NAMALWA (cell line): Measurements from ENCODE around the gene FGF12.
"Not testable (repeated sequence)": the region's sequence is repeated elsewhere in the genome, so short reads cannot be mapped to it uniquely, and the experiment has no call there.

Experiments
- DNase-seq: peaks from one replicate; pipeline ENCODE4 v3.0.0-alpha.2; 2015; ENCODE audit warnings: low spot score

FGF12 gene

GRCh38 chr3:192578729-192579128 is 148.6 kb downstream of the FGF12 start:
- no peak for DNase-seq

DNA sequence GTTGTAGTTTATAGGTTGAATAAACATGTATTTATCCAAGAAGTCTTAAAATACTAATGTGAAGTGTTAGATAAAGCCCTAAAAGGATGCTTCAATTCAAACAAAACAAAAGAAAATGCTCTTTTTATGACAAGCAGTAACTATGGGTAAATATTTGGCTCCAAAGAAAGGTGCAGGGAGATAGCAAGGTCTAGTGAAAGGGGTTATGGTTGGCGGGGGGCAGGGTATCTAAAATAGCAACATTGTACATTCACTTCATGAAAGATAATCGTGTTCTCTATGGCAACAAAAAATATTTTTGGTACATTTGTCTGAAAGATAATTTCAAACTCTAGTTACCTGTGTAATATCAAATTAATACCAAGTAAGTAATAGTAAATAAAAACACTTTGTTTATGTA is 149.5 kb downstream of the FGF12 start:
- no peak for DNase-seq

GRCh38 chr3:192577271-192577670 is 150.1 kb downstream of the FGF12 start:
- no peak for DNase-seq

GRCh38 chr3:192576704-192577103 is 150.6 kb downstream of the FGF12 start:
- DNase-seq: not testable (repeated sequence)

- DNase-seq: no peak
These were observed 151.3 kb downstream of the FGF12 start for GRCh38 chr3:192575879-192576506.

DNA sequence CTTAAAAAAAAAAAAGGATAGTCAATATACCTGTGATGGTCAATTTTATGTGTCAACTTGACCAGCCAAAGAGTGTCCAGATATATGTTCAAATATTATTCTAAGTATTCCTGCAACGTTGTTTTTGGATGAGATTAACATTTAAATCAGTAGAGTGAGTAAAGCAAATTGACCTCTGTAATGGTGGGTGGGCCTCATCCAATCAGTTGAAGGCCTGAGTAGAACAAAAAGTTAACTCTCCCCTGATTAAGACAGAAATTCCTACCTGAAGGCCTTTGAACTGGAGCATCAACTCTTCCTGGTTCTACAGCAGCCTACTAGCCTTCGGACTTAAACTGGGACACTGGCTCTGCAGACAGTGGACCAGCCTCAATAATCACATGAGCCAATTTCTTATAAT is 154.1 kb downstream of the FGF12 start:
- no peak for DNase-seq

GRCh38 chr3:192570821-192571791 is 156.2 kb downstream of the FGF12 start:
- no peak for DNase-seq

DNA sequence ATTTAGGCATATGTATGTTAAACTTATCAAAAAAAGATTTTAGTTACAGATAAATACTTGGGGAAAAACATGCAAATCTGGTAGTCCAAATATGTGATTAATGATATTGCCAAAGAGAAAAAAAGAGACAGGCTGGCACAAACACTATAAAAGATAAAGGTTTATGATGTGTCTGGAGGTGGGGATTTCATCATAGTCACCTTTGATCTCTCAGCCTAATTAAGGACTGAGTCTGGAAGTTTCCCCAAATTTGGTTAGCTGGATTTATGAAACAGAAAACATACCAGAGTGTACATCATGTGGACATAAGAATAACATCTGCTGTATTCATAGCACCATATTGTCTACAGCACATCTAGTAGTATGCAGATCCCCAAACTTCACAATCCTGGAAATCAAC is 157.0 kb downstream of the FGF12 start:
- DNase-seq: no peak

- peak; percentile 74 for DNase-seq
These were observed 160.5 kb downstream of the FGF12 start for GRCh38 chr3:192566706-192567290.

DNA sequence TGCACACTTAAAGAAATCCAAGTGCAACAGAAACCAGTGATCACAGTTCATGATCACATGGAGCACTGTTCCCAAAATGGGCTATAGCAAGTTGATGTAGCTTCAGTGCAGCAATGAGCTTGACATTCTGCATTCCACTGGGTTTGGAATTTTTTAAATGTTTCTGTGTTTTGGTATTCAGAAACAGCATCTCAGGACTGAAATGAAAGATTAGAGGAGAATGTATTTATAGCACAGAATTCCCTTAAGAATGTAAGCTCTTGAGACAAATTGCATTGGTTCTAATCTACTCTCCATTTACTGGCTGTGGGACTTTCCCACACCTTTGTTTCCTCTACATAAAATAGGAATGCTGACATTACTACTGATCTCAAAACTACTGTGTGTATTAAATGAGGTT is 162.7 kb downstream of the FGF12 start:
- DNase-seq: no peak

- DNase-seq: no peak
These were observed 163.9 kb downstream of the FGF12 start for GRCh38 chr3:192563417-192563816.

GRCh38 chr3:192553707-192554106 is 173.6 kb downstream of the FGF12 start:
- no peak for DNase-seq

- DNase-seq: no peak
These were observed 177.0 kb downstream of the FGF12 start for GRCh38 chr3:192550356-192550755.

- DNase-seq: no peak
These were observed 182.0 kb downstream of the FGF12 start for GRCh38 chr3:192545333-192545732.

DNA sequence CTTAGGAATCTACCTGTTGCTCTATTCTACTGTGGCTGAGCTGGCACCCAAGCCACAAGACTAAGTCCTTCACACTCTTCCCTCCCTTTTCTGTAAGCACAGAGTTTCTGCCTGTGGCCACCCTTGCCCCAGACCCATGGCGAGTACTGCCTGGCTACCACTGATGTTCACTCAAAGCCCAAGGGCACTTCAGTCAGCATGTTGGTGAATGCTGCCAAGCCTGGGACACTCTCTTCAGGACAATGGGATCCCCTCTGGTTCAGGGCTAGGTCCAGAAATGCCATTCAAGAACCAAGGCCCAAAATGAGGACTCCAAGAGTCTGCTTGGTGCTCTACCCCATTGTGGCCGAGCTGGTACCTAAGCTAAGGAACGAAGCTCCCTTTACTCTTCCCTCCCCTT is 184.2 kb downstream of the FGF12 start:
- DNase-seq: no peak

DNA sequence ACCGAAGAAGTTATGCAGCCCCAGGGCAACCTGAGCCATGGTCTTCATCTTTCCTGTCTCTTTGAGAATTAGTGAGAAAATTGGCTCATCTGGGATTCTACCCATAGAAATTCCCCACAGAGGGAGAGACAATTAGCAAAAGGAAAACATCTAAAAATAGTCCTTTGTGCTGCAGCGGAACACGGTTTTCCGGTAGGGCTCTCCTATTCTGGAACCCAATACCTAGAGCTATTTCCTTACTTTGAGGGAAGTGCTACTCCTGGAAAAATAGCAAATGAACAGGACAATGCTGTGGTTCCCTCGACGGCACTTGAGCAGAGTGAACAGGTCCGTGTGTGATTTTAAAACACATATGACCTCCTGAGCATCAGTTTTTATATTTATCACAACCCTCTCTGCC is 210.5 kb downstream of the FGF12 start:
- no peak for DNase-seq

- DNase-seq: no peak
These were observed 211.7 kb downstream of the FGF12 start for GRCh38 chr3:192515664-192516045.

- DNase-seq: no peak
These were observed 212.3 kb downstream of the FGF12 start for GRCh38 chr3:192514754-192515663.

GRCh38 chr3:192514081-192514753 is 213.1 kb downstream of the FGF12 start:
- peak; percentile 5 for DNase-seq

- no peak for DNase-seq
These were observed 221.6 kb downstream of the FGF12 start for GRCh38 chr3:192505731-192506130.

DNA sequence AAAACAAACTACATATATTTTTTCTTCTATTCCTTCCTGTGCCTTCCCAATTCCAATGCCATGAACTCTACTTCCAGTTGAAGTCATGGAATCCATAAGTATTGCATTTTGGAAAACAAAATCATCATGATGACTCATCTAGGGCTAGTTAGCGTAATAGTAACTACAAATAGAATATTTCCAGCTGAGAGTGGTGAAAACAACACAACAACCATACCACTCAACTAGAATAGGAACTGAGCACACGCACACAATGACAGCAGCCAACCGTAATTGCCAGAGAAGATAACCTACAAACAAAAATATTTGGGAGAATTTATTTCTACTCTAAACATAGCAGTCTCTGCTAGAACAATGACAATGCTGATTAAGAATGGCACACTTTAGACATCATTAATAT is 225.9 kb downstream of the FGF12 start:
- no peak for DNase-seq
